HG03378 (cell line): Measurements from ENCODE around the gene NUBPL.
"Not testable (repeated sequence)": the region's sequence is repeated elsewhere in the genome, so short reads cannot be mapped to it uniquely, and the experiment has no call there.

Experiments used
- ATAC-seq: cut with Tn5 transposase; IDR thresholded peaks from one replicate; pipeline ENCODE4 v1.9.1; 2021; ENCODE audit warnings: mild to moderate bottlenecking, moderate library complexity; ENCODE audit not compliant: unreplicated experiment

The NUBPL gene

GRCh38 chr14:31668348-31668747, 107.1 kb downstream of the NUBPL start:
- ATAC-seq = no peak

- ATAC-seq = no peak
Measured at GRCh38 chr14:31672709-31673108, 111.5 kb downstream of the NUBPL start.

- ATAC-seq = no peak
Measured at GRCh38 chr14:31677052-31677451, 115.8 kb downstream of the NUBPL start.

- no peak for ATAC-seq
Measured at GRCh38 chr14:31677630-31678029, 116.4 kb downstream of the NUBPL start.

GRCh38 chr14:31678421-31679249, 117.4 kb downstream of the NUBPL start:
- no peak for ATAC-seq

- no peak for ATAC-seq
Measured at GRCh38 chr14:31682768-31683167, 121.6 kb downstream of the NUBPL start.

- no peak for ATAC-seq
Measured at GRCh38 chr14:31687726-31688125, 126.5 kb downstream of the NUBPL start.

GRCh38 chr14:31690056-31690455, 128.9 kb downstream of the NUBPL start:
- ATAC-seq = no peak

GRCh38 chr14:31692376-31692781, 131.2 kb downstream of the NUBPL start:
- no peak for ATAC-seq

GRCh38 chr14:31696378-31696777, 135.2 kb downstream of the NUBPL start:
- ATAC-seq = no peak

- ATAC-seq = no peak
Measured at GRCh38 chr14:31699809-31700208, 138.6 kb downstream of the NUBPL start.

- ATAC-seq = no peak
Measured at GRCh38 chr14:31700282-31701074, 139.3 kb downstream of the NUBPL start.

GRCh38 chr14:31702130-31702529, 140.9 kb downstream of the NUBPL start:
- no peak for ATAC-seq

- no peak for ATAC-seq
Measured at GRCh38 chr14:31703056-31703455, 141.9 kb downstream of the NUBPL start.

- no peak for ATAC-seq
Measured at GRCh38 chr14:31705731-31706130, 144.5 kb downstream of the NUBPL start.

GRCh38 chr14:31708661-31709060, 147.5 kb downstream of the NUBPL start:
- ATAC-seq = not testable (repeated sequence)

- ATAC-seq = no peak
Measured at GRCh38 chr14:31712244-31713127, 151.3 kb downstream of the NUBPL start.

GRCh38 chr14:31716208-31716607, 155.0 kb downstream of the NUBPL start:
- no peak for ATAC-seq

GRCh38 chr14:31717294-31718085, 156.3 kb downstream of the NUBPL start:
- ATAC-seq = no peak

GRCh38 chr14:31718585-31718984, 157.4 kb downstream of the NUBPL start:
- no peak for ATAC-seq
